Hematopoietic multipotent progenitor cell treated with erythropoietin and hydrocortisone succinate and interleukin-3 and kit ligand, for 6 days (in vitro differentiated cells): ENCODE results near the gene CDK18.
"Not testable (repeated sequence)": the region's sequence is repeated elsewhere in the genome, so short reads cannot be mapped to it uniquely, and the experiment has no call there.

Experiments
- DNase-seq: peaks from one replicate; pipeline ENCODE4 v3.0.0-alpha.2; 2015

The CDK18 gene

GRCh38 chr1:205481629-205482151, 22.8 kb upstream of the CDK18 start:
- no peak for DNase-seq

- not testable (repeated sequence) for DNase-seq
Measured at GRCh38 chr1:205482587-205482986, 21.9 kb upstream of the CDK18 start.

- no peak for DNase-seq
Measured at GRCh38 chr1:205483372-205483771, 21.1 kb upstream of the CDK18 start.

GRCh38 chr1:205484985-205485967, 19.2 kb upstream of the CDK18 start:
- DNase-seq = peak; percentile 85

GRCh38 chr1:205486258-205486657, 18.2 kb upstream of the CDK18 start:
- no peak for DNase-seq

- DNase-seq = peak; percentile 81
Measured at GRCh38 chr1:205488074-205488723, 16.3 kb upstream of the CDK18 start.

- no peak for DNase-seq
Measured at GRCh38 chr1:205491794-205492193, 12.7 kb upstream of the CDK18 start.

GRCh38 chr1:205492201-205492667, 12.2 kb upstream of the CDK18 start:
- no peak for DNase-seq

GRCh38 chr1:205492774-205493173, 11.7 kb upstream of the CDK18 start:
- no peak for DNase-seq

- DNase-seq = peak; percentile 15
Measured at GRCh38 chr1:205493241-205494085, 11.0 kb upstream of the CDK18 start.

- no peak for DNase-seq
Measured at GRCh38 chr1:205494115-205494514, 10.4 kb upstream of the CDK18 start.

GRCh38 chr1:205495237-205495823, 9.1 kb upstream of the CDK18 start:
- DNase-seq = no peak

GRCh38 chr1:205496661-205497060, 7.8 kb upstream of the CDK18 start:
- no peak for DNase-seq

GRCh38 chr1:205497351-205497750, 7.1 kb upstream of the CDK18 start:
- no peak for DNase-seq

- no peak for DNase-seq
Measured at GRCh38 chr1:205499789-205500188, 4.7 kb upstream of the CDK18 start.

- no peak for DNase-seq
Measured at GRCh38 chr1:205500240-205501233, 3.9 kb upstream of the CDK18 start.

- no peak for DNase-seq
Measured at GRCh38 chr1:205502111-205502810, 2.2 kb upstream of the CDK18 start.

- DNase-seq = no peak
Measured at GRCh38 chr1:205502992-205503391, 1.5 kb upstream of the CDK18 start.

GRCh38 chr1:205505076-205505729, 734 bp downstream of the CDK18 start:
- no peak for DNase-seq

GRCh38 chr1:205505791-205506190, 1.3 kb downstream of the CDK18 start:
- no peak for DNase-seq
